Hepatocyte (in vitro differentiated cells): Measurements from ENCODE around the gene SLC19A1. TPM values are rescaled to one million over a fixed set of nuclear protein-coding genes. Genes with fewer than 3 reads are reported as not detected.

ENCODE experiments used
- DNase-seq: peaks from one replicate; pipeline ENCODE4 v3.0.0-alpha.2; 2016; ENCODE audit warnings: low spot score
- H2AFZ ChIP-seq: fragments of 200-600 bp; sonication (generic); 2 replicates; pipeline ENCODE4 v1.6.0; 2016; ENCODE audit warnings: antibody characterized with exemption, mild to moderate bottlenecking
- H3K27ac ChIP-seq: fragments of 200-600 bp; sonication (generic); 2 replicates; pipeline ENCODE4 v1.5.1; 2016; ENCODE audit warnings: mild to moderate bottlenecking
- H3K27me3 ChIP-seq: fragments of 200-600 bp; sonication (generic); 2 replicates; pipeline ENCODE4 v1.6.1; 2016
- H3K36me3 ChIP-seq: fragments of 200-600 bp; sonication (generic); replicated peaks from 2 replicates; pipeline ENCODE4 v1.5.1; 2016; ENCODE audit warnings: low read depth; ENCODE audit not compliant: insufficient read depth
- H3K4me1 ChIP-seq: fragments of 200-600 bp; sonication (generic); 2 replicates; pipeline ENCODE4 v1.5.1; 2016; ENCODE audit warnings: mild to moderate bottlenecking, moderate library complexity; ENCODE audit not compliant: insufficient read depth
- H3K4me2 ChIP-seq: fragments of 200-600 bp; sonication (generic); 2 replicates; pipeline ENCODE4 v1.6.0; 2016
- H3K4me3 ChIP-seq: fragments of 200-600 bp; sonication (generic); 2 replicates; pipeline ENCODE4 v1.5.1; 2016; ENCODE audit warnings: mild to moderate bottlenecking
- H3K79me2 ChIP-seq: fragments of 200-600 bp; sonication (generic); 2 replicates; pipeline ENCODE4 v1.6.0; 2017; ENCODE audit warnings: mild to moderate bottlenecking
- H3K9me2 ChIP-seq: fragments of 200-600 bp; sonication (generic); replicated peaks from 2 replicates; pipeline ENCODE4 v1.6.0; 2017; ENCODE audit warnings: mild to moderate bottlenecking; ENCODE audit not compliant: insufficient read depth
- H3K9me3 ChIP-seq: fragments of 200-600 bp; sonication (generic); 2 replicates; pipeline ENCODE4 v1.5.1; 2016; ENCODE audit warnings: low read depth, mild to moderate bottlenecking
- H4K20me1 ChIP-seq: fragments of 200-600 bp; sonication (generic); 2 replicates; pipeline ENCODE4 v1.6.0; 2016; ENCODE audit warnings: mild to moderate bottlenecking; ENCODE audit not compliant: insufficient read depth, poor library complexity, severe bottlenecking
- EZH2 ChIP-seq: fragments of 200-600 bp; sonication (generic); IDR thresholded peaks from 2 replicates; pipeline ENCODE4 v1.6.1; 2016; ENCODE audit warnings: antibody characterized with exemption, mild to moderate bottlenecking, borderline replicate concordance
- EZH2phosphoT487 ChIP-seq: fragments of 200-600 bp; sonication (generic); IDR thresholded peaks from one replicate; pipeline ENCODE4 v1.6.1; 2018; ENCODE audit warnings: antibody characterized with exemption, mild to moderate bottlenecking, low read depth, moderate library complexity; ENCODE audit not compliant: unreplicated experiment, severe bottlenecking
- WGBS: methylation state at CpG from one replicate; pipeline ENCODE4 v1.1.6; 2016; ENCODE audit warnings: low lambda C conversion rate; ENCODE audit errors: missing lambda C conversion rate; 5-methylcytosine and 5-hydroxymethylcytosine counted together
- polyA plus RNA-seq: library from polyadenylated mRNA; unstranded; fragments of >200 nt; fragmentation: Nextera tagmentation; extraction: Ambion mirVana; gene quantifications from 2 replicates; pipeline ENCODE4 v1.2.1, GENCODE V29; 2016
- total RNA-seq: library from RNA; depleted of rRNA; stranded (reverse); fragments of >200 nt; gene quantifications from 2 replicates; pipeline ENCODE4 v1.2.3, GENCODE V29; 2014
- TF ChIP-seq, protein P1 (sequence below): fragments of 200-600 bp; sonication (generic); IDR thresholded peaks from 2 replicates; pipeline ENCODE4 v1.5.1; 2016; ENCODE audit warnings: antibody characterized with exemption, mild to moderate bottlenecking; ENCODE audit not compliant: poor library complexity

Gene SLC19A1
- total and polyA plus RNA-seq, 2 experiments from 2014 or later, result 7.7 to 24.8 TPM

DNA sequence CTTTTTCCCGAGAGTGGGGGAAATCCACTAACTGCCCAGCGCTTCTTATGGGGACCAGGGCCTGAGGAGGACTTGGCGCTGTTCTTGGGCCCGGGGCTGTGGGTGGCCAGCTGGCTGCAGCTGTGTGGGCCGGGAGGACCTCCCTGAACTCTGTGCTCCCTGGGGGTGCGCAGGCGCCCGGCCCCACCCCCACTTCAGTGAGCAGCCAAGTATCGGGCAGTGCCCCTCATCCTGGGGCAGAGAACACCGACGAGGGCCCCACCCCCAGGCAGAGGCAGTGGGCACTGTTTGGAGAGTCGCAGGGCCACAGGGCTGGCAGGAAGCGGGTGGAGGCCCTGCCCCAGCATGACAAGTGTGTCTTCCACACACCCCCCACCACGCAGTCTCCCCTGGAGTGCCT is 32.5 kb upstream of the SLC19A1 start:
- H3K79me2 ChIP-seq, result no peaks in the 10 kb centered on the region
- H3K27me3 ChIP-seq, result no peaks in the 10 kb centered on the region
- H3K4me2 ChIP-seq, result no peak overlapping the region
- 89% methylated on average over 14 of the region's 14 CpGs for WGBS
- no peak overlapping the region for H3K27ac ChIP-seq
- TF ChIP-seq EZH2, result no peak
- TF ChIP-seq EZH2phosphoT487, result no peak
- TF ChIP-seq, protein P1, sequence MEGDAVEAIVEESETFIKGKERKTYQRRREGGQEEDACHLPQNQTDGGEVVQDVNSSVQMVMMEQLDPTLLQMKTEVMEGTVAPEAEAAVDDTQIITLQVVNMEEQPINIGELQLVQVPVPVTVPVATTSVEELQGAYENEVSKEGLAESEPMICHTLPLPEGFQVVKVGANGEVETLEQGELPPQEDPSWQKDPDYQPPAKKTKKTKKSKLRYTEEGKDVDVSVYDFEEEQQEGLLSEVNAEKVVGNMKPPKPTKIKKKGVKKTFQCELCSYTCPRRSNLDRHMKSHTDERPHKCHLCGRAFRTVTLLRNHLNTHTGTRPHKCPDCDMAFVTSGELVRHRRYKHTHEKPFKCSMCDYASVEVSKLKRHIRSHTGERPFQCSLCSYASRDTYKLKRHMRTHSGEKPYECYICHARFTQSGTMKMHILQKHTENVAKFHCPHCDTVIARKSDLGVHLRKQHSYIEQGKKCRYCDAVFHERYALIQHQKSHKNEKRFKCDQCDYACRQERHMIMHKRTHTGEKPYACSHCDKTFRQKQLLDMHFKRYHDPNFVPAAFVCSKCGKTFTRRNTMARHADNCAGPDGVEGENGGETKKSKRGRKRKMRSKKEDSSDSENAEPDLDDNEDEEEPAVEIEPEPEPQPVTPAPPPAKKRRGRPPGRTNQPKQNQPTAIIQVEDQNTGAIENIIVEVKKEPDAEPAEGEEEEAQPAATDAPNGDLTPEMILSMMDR, result no peak
- H3K4me1 ChIP-seq, result no peaks in the 10 kb centered on the region
- H4K20me1 ChIP-seq, result no peaks in the 10 kb centered on the region
- no peaks in the 10 kb centered on the region for H3K9me2 ChIP-seq
- no peak overlapping the region for H2AFZ ChIP-seq
- no peaks in the 10 kb centered on the region for H3K9me3 ChIP-seq
- no peaks in the 10 kb centered on the region for H3K36me3 ChIP-seq
- H3K4me3 ChIP-seq, result no peak overlapping the region
- no peak for DNase-seq

DNA sequence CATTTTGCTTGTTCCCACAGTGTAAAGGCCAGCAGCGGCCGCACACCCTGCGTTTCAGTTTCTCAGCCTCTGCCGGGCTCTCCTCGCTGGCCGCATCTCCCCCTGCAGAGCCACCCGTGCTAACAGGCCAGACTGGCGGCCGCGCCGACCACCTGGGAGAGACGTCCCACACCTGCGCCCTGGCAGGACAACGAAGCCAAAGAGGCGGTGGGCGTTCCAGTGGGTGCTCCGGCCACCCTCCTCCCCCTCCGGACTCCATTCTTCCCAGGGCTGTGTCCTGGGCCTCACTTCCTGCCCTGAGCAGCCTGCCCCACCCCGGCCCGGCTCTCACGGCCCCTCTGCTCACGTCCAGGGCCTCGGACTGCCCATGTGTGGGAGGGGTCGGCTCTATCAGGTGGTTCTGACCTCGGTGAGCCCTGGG is 31.9 kb upstream of the SLC19A1 start:
- no peak for DNase-seq
- TF ChIP-seq EZH2, result no peak
- no peak for TF ChIP-seq EZH2phosphoT487
- TF ChIP-seq, protein P1, result no peak
- Histone ChIP-seq H3K9me2 (no peaks in the 10 kb centered on the region), H3K9me3 (no peaks in the 10 kb centered on the region), H3K27me3 (no peaks in the 10 kb centered on the region), H4K20me1 (no peaks in the 10 kb centered on the region), H3K27ac (no peak overlapping the region), H3K36me3 (no peaks in the 10 kb centered on the region), H3K79me2 (no peaks in the 10 kb centered on the region), H3K4me3 (no peak overlapping the region), H3K4me1 (no peaks in the 10 kb centered on the region), H2AFZ (no peak overlapping the region), H3K4me2 (no peak overlapping the region)
- WGBS, result 79% methylated on average over 25 of the region's 25 CpGs

DNA sequence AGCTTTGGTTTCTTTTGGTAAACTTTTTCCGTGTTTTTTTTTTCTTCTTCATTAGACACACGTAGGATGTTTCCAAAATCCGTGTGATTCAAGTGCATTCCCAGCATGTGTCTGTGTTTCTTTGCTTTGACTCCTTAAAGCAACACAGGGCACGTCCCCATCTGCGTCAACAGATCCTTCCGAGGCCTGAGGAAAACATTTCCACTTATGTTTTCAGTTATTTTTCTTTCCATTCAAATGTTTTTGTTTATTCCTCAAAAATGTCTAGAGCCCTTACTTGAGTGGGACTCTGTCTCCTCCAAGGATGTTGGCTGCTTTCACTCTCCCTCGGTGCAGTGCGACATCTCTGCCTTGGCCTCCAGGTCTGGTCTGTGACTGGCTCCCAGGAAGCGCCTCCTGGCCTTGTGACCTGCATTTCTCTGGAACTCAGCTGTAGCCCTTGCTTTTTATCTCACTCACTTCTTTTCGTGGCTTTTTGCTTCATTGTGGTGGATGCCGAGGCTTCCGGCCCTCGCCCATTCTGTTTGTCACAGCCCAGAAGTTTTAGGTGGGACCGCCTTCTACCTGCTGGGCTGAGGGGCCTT is 31.3 kb upstream of the SLC19A1 start:
- no peaks in the 10 kb centered on the region for H3K9me3 ChIP-seq
- H3K27ac ChIP-seq, result peak overlapping the region; percentile 20
- DNase-seq, result no peak
- H3K4me3 ChIP-seq, result no peak overlapping the region
- WGBS, result 82% methylated on average over 14 of the region's 14 CpGs
- TF ChIP-seq, protein P1, result no peak
- TF ChIP-seq EZH2, result no peak
- TF ChIP-seq EZH2phosphoT487, result no peak
- no peak overlapping the region for H3K4me2 ChIP-seq
- H2AFZ ChIP-seq, result no peak overlapping the region
- no peaks in the 10 kb centered on the region for H4K20me1 ChIP-seq
- H3K36me3 ChIP-seq, result no peaks in the 10 kb centered on the region
- H3K27me3 ChIP-seq, result no peaks in the 10 kb centered on the region
- H3K79me2 ChIP-seq, result no peaks in the 10 kb centered on the region
- no peaks in the 10 kb centered on the region for H3K4me1 ChIP-seq
- no peaks in the 10 kb centered on the region for H3K9me2 ChIP-seq
